Measurements from ENCODE around the gene B3GNT3.

The B3GNT3 gene

GRCh38 chr19:17841810-17842662, 47.1 kb downstream of the B3GNT3 start:
- no peak overlapping the region for H3K9ac ChIP-seq (ENCODE audit: low read depth, low read length, poor library complexity, severe bottlenecking)
- H3K9me3 ChIP-seq (ENCODE audit: insufficient read depth, low read depth, low read length): no peaks in the 10 kb centered on the region
- peaks cover 18% of the 10 kb centered on the region for H3K4me1 ChIP-seq (ENCODE audit: insufficient read depth, low read length, poor library complexity, severe bottlenecking)
- TF ChIP-seq CTCF (conservative IDR thresholded peaks at IDR 0.05; ENCODE audit: low read length): no peak
- no peak for TF ChIP-seq EZH2phosphoT487 (IDR thresholded peaks at IDR 0.05; ENCODE audit: borderline replicate concordance)
- no peak overlapping the region for H3K4me3 ChIP-seq (ENCODE audit: low read length, poor library complexity, severe bottlenecking)
- H4K20me1 ChIP-seq (ENCODE audit: insufficient read depth, low read length, poor library complexity, severe bottlenecking): peaks cover 3% of the 10 kb centered on the region
- no peak overlapping the region for H2AFZ ChIP-seq (ENCODE audit: low read length)
- peaks cover 23% of the 10 kb centered on the region; the same call in 1 of the 2 replicates for H3K36me3 ChIP-seq (ENCODE audit: insufficient read depth, low read length)
- no peaks in the 10 kb centered on the region for H3K27me3 ChIP-seq (ENCODE audit: insufficient read depth, low read length, poor library complexity, severe bottlenecking)
- no peak overlapping the region for H3K4me2 ChIP-seq (ENCODE audit: low read depth, low read length, poor library complexity, severe bottlenecking)
- no peaks in the 10 kb centered on the region for H3K9me2 ChIP-seq (replicated peaks; ENCODE audit: low read depth, low read length)
- H3K79me2 ChIP-seq (ENCODE audit: insufficient read depth, low read length): peaks cover 36% of the 10 kb centered on the region
- H3F3A ChIP-seq (ENCODE audit: low read depth): no peaks in the 10 kb centered on the region

GRCh38 chr19:17842663-17843291, 47.8 kb downstream of the B3GNT3 start:
- peaks cover 18% of the 10 kb centered on the region for H3K4me1 ChIP-seq (ENCODE audit: insufficient read depth, low read length, poor library complexity, severe bottlenecking)
- no peaks in the 10 kb centered on the region for H3F3A ChIP-seq (ENCODE audit: low read depth)
- H3K9me3 ChIP-seq (ENCODE audit: insufficient read depth, low read depth, low read length): no peaks in the 10 kb centered on the region
- H3K27me3 ChIP-seq (ENCODE audit: insufficient read depth, low read length, poor library complexity, severe bottlenecking): no peaks in the 10 kb centered on the region
- peaks cover 3% of the 10 kb centered on the region for H4K20me1 ChIP-seq (ENCODE audit: insufficient read depth, low read length, poor library complexity, severe bottlenecking)
- no peak overlapping the region for H3K4me2 ChIP-seq (ENCODE audit: low read depth, low read length, poor library complexity, severe bottlenecking)
- H3K4me3 ChIP-seq (ENCODE audit: low read length, poor library complexity, severe bottlenecking): no peak overlapping the region
- TF ChIP-seq EZH2phosphoT487 (IDR thresholded peaks at IDR 0.05; ENCODE audit: borderline replicate concordance): no peak
- no peak for TF ChIP-seq CTCF (conservative IDR thresholded peaks at IDR 0.05; ENCODE audit: low read length)
- peaks cover 22% of the 10 kb centered on the region; the same call in 1 of the 2 replicates for H3K36me3 ChIP-seq (ENCODE audit: insufficient read depth, low read length)
- H3K79me2 ChIP-seq (ENCODE audit: insufficient read depth, low read length): peaks cover 38% of the 10 kb centered on the region
- H2AFZ ChIP-seq (ENCODE audit: low read length): no peak overlapping the region
- no peaks in the 10 kb centered on the region for H3K9me2 ChIP-seq (replicated peaks; ENCODE audit: low read depth, low read length)
- H3K9ac ChIP-seq (ENCODE audit: low read depth, low read length, poor library complexity, severe bottlenecking): no peak overlapping the region

- Histone ChIP-seq H2AFZ (ENCODE audit: low read length) (no peak overlapping the region), H3K36me3 (ENCODE audit: insufficient read depth, low read length) (peaks cover 16% of the 10 kb centered on the region; the same call in 1 of the 2 replicates), H3K79me2 (ENCODE audit: insufficient read depth, low read length) (peaks cover 38% of the 10 kb centered on the region), H3F3A (ENCODE audit: low read depth) (no peaks in the 10 kb centered on the region), H3K9ac (ENCODE audit: low read depth, low read length, poor library complexity, severe bottlenecking) (no peak overlapping the region), H4K20me1 (ENCODE audit: insufficient read depth, low read length, poor library complexity, severe bottlenecking) (peaks cover 3% of the 10 kb centered on the region), H3K9me3 (ENCODE audit: insufficient read depth, low read depth, low read length) (no peaks in the 10 kb centered on the region), H3K4me1 (ENCODE audit: insufficient read depth, low read length, poor library complexity, severe bottlenecking) (peaks cover 22% of the 10 kb centered on the region), H3K4me2 (ENCODE audit: low read depth, low read length, poor library complexity, severe bottlenecking) (no peak overlapping the region), H3K4me3 (ENCODE audit: low read length, poor library complexity, severe bottlenecking) (no peak overlapping the region), H3K27me3 (ENCODE audit: insufficient read depth, low read length, poor library complexity, severe bottlenecking) (no peaks in the 10 kb centered on the region), H3K9me2 (replicated peaks; ENCODE audit: low read depth, low read length) (no peaks in the 10 kb centered on the region)
- no peak for TF ChIP-seq EZH2phosphoT487 (IDR thresholded peaks at IDR 0.05; ENCODE audit: borderline replicate concordance)
- no peak for TF ChIP-seq CTCF (conservative IDR thresholded peaks at IDR 0.05; ENCODE audit: low read length)
These were observed 48.4 kb downstream of the B3GNT3 start for GRCh38 chr19:17843292-17843827.
